HG03108 (cell line): ENCODE measurements around the gene VPREB3.
"Not testable (repeated sequence)": the region's sequence is repeated elsewhere in the genome, so short reads cannot be mapped to it uniquely, and the experiment has no call there.

Experiments used
- ATAC-seq: cut with Tn5 transposase; IDR thresholded peaks from one replicate; pipeline ENCODE4 v1.9.1; 2021; ENCODE audit warnings: moderate library complexity; ENCODE audit not compliant: unreplicated experiment

The VPREB3 gene

GRCh38 chr22:23744485-23744884 is 9.7 kb downstream of the VPREB3 start:
- no peak for ATAC-seq

- ATAC-seq: no peak
Measured at GRCh38 chr22:23744001-23744400, 10.2 kb downstream of the VPREB3 start.

DNA sequence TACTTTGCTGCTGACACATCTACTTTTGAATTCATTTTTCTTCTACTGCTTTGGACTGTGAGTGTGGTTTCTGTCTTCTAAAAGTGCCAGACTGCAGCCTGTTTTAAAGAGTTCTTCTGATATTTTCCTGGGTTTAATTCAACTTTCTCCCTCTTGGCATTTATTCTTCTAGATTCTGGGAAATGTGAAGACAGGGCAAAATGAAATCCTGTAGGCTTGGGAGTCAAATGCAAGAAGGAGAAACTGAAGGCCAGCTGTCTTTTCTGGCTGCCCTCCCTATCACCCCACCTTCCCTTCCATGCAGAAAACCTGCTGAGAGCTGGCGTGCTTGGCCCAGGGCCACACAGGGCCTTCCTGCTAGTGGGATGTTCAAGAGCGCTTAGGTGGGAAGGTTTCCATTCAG is 10.9 kb downstream of the VPREB3 start:
- no peak for ATAC-seq

- no peak for ATAC-seq
Measured at GRCh38 chr22:23742505-23743264, 11.5 kb downstream of the VPREB3 start.

DNA sequence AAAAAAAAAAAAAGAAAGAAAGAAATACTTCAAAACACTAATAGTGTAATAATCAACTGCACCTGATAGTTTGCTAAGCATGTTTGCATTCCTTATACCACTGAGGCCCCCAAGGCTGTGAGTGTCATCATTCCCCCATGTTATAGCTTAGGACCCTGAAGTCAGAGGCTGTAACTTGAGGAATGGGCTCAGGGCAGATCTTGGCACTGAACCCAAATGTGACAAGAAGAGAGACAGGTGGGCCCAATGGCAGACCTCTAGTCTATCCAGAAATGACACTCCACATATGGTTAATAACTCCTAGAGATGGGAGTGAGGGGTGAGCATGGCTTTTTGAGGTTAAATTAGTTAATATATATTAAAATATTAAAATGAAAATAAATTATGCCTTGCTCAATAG is 16.5 kb downstream of the VPREB3 start:
- ATAC-seq: no peak

DNA sequence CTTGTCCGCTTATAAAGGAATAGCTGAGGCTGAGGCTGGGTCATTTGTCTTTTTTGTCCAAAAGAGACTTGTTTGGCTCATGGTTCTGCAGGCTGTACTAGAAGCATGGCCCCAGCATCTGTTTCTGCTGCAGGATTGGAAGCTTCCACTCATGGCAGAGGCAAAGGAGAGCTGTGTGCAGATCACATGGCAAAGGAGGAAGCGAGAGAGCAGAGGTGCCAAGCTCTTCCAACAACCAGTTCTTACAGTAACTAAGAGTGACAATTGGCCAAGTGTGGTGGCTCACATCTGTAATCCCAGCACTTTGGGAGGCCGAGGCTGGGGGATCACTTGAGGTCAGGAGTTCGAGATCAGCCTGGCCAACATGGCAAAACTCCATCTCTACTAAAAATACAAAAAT is 26.1 kb downstream of the VPREB3 start:
- not testable (repeated sequence) for ATAC-seq

DNA sequence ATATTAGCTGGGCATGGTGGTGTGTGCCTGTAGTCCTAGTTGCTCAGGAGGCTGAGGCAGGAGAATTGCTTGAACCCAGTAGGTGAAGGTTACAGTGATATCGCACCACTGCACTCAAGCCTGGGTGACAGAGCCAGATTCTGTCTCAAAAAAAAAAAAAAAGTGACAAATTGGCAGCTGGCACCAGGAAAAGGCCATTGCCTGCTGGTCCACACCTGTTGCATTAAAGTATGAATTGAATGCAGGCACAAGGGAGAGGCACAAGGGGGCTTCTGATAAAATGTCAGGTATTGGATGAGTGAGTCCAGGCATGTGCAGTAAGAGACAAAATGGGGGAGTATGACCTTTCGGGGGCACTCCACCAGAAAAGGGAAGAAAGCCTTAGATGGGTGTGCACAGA is 31.5 kb downstream of the VPREB3 start:
- no peak for ATAC-seq

GRCh38 chr22:23722160-23722559 is 32.1 kb downstream of the VPREB3 start:
- ATAC-seq: no peak

DNA sequence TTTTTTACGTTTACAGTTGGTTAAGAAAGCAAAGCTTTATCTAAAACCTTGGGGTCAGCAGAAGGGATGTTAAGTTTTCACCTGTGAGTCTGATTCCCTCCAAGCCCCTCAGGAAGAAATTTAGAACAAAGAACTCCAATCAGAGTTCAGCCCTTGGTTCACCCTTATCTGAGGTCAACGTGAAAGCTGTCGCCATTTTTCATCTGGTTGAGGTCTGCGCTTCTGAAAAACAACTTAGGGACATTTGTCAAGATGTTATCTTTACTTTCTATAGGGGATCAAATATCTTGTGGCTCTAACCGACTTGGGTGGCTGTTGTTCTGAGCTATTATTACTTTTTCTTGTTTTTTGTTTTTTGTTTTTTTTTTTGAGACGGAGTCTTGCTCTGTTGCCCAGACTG is 33.4 kb downstream of the VPREB3 start:
- ATAC-seq: no peak

GRCh38 chr22:23718371-23719165 is 35.7 kb downstream of the VPREB3 start:
- ATAC-seq: no peak

- ATAC-seq: peak; percentile 89
Measured at GRCh38 chr22:23716811-23717801, 37.1 kb downstream of the VPREB3 start.

DNA sequence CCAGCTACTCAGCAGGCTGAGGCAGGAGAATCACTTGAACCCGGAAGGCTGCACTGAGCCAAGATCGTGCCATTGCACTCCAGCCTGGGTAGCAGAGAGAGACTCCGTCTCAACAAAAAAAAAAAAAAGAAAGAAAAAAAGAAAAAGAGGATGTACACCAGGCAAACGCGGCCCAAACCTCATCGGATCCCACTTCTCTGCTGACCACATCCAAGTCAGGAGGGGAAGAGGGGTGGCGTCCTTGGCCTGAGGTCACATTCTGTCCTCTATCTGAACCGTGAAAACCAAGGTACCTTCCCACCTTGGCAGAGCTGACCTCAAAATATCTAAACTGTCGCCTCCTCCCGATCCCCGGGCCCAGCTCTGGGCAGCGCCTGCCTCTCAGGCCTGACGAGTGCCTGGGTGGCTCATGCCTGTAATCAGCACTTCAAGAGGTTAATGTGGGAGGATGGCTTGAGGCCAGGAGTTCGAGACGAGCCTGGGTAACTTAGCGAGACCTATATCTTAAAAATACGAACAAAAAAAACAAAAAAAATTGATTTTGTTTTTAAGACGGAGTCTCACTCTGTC is 38.3 kb downstream of the VPREB3 start:
- ATAC-seq: no peak

DNA sequence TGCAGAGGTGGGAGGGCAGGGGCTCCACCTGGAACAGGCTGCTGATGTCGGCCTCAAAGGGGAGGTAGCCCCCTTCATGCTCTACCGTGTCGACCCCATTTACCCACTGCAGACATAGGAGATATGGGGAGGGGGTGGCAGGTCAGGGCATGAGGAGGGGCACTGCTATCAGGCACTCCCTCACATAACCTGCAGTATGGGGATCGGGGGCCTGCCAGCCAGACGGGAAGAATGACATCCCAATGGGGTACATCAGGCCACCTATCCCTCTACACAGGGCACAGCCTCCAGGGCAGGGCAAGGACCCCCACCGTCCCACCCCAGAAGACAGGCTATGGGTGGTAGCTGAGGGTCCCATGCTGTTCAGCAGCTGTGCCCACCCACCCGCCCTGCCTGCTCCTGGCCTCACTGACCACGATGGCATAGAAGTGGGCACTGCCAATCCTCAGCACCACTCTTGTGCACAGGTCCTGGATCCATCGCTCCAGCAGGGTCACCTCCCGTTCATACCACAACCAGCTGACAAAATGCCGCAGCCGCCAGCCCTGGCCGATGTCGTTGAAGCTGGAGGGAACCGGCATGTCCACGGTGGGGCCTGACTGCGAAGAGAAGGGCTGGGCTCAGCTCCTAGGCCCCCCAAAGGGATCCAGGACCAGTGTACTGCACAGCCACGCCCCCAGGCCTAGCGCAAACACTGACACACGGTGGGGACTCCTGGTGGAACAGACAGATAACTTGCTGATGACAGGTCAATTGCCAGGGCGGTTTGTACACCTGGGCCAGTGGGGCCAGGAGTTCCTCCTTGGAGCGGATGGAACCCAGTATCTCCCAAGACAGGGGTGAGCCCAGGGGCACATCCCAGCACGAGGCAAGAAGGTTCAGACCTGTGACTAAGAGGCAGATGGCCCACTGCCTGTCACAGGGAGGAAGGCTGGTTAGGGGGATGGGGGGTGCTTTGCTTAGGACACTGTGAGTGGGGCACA is 39.3 kb downstream of the VPREB3 start:
- no peak for ATAC-seq

DNA sequence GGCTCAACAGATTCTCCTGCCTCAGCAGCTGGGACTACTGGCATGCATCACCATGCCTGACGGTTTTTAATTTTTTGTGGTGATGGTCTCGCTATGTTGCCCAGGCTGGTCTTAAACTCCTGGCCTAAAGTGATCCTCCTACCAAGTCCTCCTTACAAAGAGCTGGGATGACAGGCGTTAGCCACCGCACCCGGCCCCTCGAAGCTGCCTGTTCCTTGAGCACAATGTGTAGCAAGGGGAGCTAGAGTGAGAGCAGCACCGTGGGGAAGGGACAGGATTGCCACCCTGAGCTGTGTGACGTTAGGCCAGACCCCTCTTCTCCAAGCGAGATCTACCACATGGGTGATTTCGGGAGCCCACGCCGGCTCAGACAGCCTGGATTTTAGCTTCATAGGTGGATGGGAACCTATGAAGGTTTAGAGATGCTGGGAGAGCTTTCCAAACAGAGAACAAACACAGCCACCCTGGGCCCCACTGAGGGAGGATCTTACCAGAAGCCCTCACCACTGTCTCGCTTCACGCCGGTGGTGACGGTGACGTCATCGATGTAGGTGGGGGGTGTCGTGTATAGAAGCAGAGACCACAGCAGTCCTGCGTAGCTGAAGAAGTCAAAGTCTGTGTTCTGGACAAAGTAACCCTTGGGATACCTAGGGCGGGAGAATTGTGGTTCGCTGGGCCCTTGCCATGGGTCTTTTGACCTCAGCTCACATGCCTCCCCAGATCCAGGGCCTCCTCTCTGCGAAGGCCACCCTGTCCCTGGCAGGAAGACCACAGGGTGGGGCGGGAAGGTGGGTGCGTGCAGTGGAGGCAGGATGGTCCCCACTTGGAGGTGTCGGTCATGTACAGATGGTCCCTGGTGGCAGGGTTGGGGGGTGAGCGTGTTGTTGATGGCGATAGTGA is 40.3 kb downstream of the VPREB3 start:
- ATAC-seq: no peak

GRCh38 chr22:23712256-23712655 is 42.0 kb downstream of the VPREB3 start:
- no peak for ATAC-seq

GRCh38 chr22:23709107-23709506 is 45.1 kb downstream of the VPREB3 start:
- ATAC-seq: no peak

- ATAC-seq: no peak
Measured at GRCh38 chr22:23708270-23708669, 46.0 kb downstream of the VPREB3 start.

DNA sequence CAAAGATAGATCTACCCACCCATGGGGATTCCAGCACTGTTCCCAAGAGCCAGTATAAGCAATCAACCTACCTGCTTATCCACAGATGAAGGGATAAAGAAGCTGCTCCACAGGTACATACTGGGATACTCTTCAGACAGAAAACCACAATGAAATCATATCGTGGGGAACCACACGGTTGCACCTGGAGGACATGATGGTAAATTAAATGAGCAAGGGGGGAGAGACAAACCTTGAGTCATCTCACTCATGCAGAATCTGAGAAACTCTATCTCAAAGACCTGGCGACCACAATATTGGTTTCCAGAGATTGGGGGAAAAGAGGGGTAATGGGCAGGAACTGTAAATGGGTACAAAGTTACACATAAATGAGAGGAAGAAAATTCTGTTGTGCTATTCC is 48.9 kb downstream of the VPREB3 start:
- ATAC-seq: no peak

GRCh38 chr22:23704829-23705228 is 49.4 kb downstream of the VPREB3 start:
- no peak for ATAC-seq
